Astrocyte (in vitro differentiated cells and primary cell): ENCODE results near the gene FLT3. TPM values are rescaled to one million over a fixed set of nuclear protein-coding genes. Genes with fewer than 3 reads are reported as not detected.

Source experiments
- DNase-seq: peaks from one replicate; pipeline ENCODE4 v3.0.0-alpha.2; 2010; ENCODE audit warnings: low read depth
- FAIRE-seq: peaks from 2 replicates; lab custom pipeline; 2011; peaks lifted over from hg19 to GRCh38; lab: Jason Lieb, UNC
- H2AFZ ChIP-seq: 2 replicates; pipeline ENCODE4 v1.6.0; 2012; ENCODE audit warnings: low read depth, low read length, inconsistent platforms
- H3K27ac ChIP-seq: 2 replicates; pipeline ENCODE4 v1.5.1; 2011; ENCODE audit warnings: low read depth, low read length, inconsistent platforms
- H3K27me3 ChIP-seq: 2 replicates; pipeline ENCODE4 v1.6.0; 2011; ENCODE audit warnings: low read length, inconsistent platforms; ENCODE audit not compliant: insufficient read depth
- H3K36me3 ChIP-seq: 2 replicates; pipeline ENCODE4 v1.5.1; 2011; ENCODE audit warnings: low read length, inconsistent platforms; ENCODE audit not compliant: insufficient read depth
- H3K4me1 ChIP-seq: 2 replicates; pipeline ENCODE4 v1.5.1; 2011; ENCODE audit warnings: low read length, inconsistent platforms; ENCODE audit not compliant: insufficient read depth
- H3K4me2 ChIP-seq: 2 replicates; pipeline ENCODE4 v1.6.0; 2012; ENCODE audit warnings: low read length, inconsistent platforms
- H3K4me3 ChIP-seq: 2 replicates; pipeline ENCODE4 v1.5.1; 2011; ENCODE audit warnings: low read depth, mild to moderate bottlenecking, low read length, inconsistent platforms; ENCODE audit not compliant: insufficient read depth
- H3K79me2 ChIP-seq: 2 replicates; pipeline ENCODE4 v1.6.0; 2012; ENCODE audit warnings: mild to moderate bottlenecking, low read length, inconsistent platforms; ENCODE audit not compliant: insufficient read depth
- H3K9ac ChIP-seq: 2 replicates; pipeline ENCODE4 v1.6.0; 2012; ENCODE audit warnings: mild to moderate bottlenecking, low read length, inconsistent platforms
- H3K9me3 ChIP-seq: 2 replicates; pipeline ENCODE4 v1.5.1; 2012; ENCODE audit warnings: low read depth, mild to moderate bottlenecking, low read length, inconsistent platforms; ENCODE audit not compliant: insufficient read depth
- H4K20me1 ChIP-seq: 2 replicates; pipeline ENCODE4 v1.6.0; 2012; ENCODE audit warnings: low read length, inconsistent platforms; ENCODE audit not compliant: insufficient read depth
- H3K27ac Mint-ChIP-seq: one replicate; pipeline ENCODE4 v1.8.0; 2021; ENCODE audit warnings: mild to moderate bottlenecking, mixed read lengths; ENCODE audit not compliant: unreplicated experiment
- H3K27me3 Mint-ChIP-seq: one replicate; pipeline ENCODE4 v1.8.0; 2021; ENCODE audit warnings: low read depth, mixed read lengths; ENCODE audit not compliant: unreplicated experiment
- H3K36me3 Mint-ChIP-seq: one replicate; pipeline ENCODE4 v1.8.0; 2021; ENCODE audit warnings: low read depth, mixed read lengths; ENCODE audit not compliant: unreplicated experiment
- H3K4me1 Mint-ChIP-seq: one replicate; pipeline ENCODE4 v1.8.0; 2021; ENCODE audit warnings: low read depth, mixed read lengths; ENCODE audit not compliant: unreplicated experiment
- H3K4me3 Mint-ChIP-seq: one replicate; pipeline ENCODE4 v1.8.0; 2021; ENCODE audit warnings: mild to moderate bottlenecking, moderate library complexity, mixed read lengths; ENCODE audit not compliant: unreplicated experiment
- H3K9me3 Mint-ChIP-seq: one replicate; pipeline ENCODE4 v1.8.0; 2021; ENCODE audit warnings: mild to moderate bottlenecking, mixed read lengths; ENCODE audit not compliant: unreplicated experiment
- EZH2 ChIP-seq: IDR thresholded peaks from 2 replicates; pipeline ENCODE4 v1.6.1; 2012; ENCODE audit warnings: mild to moderate bottlenecking, low read length, inconsistent platforms; ENCODE audit not compliant: insufficient read depth
- total RNA-seq: library from RNA; stranded (reverse); gene quantifications from 2 replicates; pipeline ENCODE4 v1.2.1, GENCODE V29; 2021
- TF ChIP-seq, protein P1 (sequence below): IDR thresholded peaks from 2 replicates; pipeline ENCODE4 v1.5.1; 2011; ENCODE audit warnings: low read depth, mild to moderate bottlenecking, inconsistent platforms, low read length, moderate library complexity; ENCODE audit not compliant: insufficient read depth

The FLT3 gene
- total RNA-seq, 1 donor from 2014 or later: not detected

DNA sequence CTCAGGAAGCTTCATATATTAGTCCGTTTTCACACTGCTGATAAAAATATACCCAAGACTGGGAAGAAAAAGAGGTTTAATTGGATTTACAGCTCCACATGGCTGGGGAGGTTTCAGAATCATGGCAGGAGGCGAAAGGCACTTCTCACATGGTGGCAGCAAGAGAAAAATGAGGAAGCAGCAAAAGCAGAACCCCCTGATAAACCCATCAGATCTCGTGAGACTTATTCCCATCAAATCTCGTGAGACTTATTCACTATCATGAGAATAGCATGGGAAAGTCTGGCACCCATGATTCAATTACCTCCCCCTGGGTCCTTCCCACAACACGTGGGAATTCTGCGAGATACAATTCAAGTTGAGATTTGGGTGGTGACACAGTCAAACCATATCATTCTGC, 23.1 kb downstream of the FLT3 start:
- no peak overlapping the region for H3K4me3 ChIP-seq
- no peaks in the 10 kb centered on the region for H3K79me2 ChIP-seq
- no peaks in the 10 kb centered on the region for H3K9me3 ChIP-seq
- Mint-ChIP-seq H3K27ac (no peak overlapping the region), H3K36me3 (no peaks in the 10 kb centered on the region), H3K27me3 (peaks cover 12% of the 10 kb centered on the region), H3K9me3 (no peaks in the 10 kb centered on the region), H3K4me1 (no peaks in the 10 kb centered on the region), H3K4me3 (no peak overlapping the region)
- no peaks in the 10 kb centered on the region for H4K20me1 ChIP-seq
- no peak overlapping the region for H3K4me2 ChIP-seq
- TF ChIP-seq, protein P1, sequence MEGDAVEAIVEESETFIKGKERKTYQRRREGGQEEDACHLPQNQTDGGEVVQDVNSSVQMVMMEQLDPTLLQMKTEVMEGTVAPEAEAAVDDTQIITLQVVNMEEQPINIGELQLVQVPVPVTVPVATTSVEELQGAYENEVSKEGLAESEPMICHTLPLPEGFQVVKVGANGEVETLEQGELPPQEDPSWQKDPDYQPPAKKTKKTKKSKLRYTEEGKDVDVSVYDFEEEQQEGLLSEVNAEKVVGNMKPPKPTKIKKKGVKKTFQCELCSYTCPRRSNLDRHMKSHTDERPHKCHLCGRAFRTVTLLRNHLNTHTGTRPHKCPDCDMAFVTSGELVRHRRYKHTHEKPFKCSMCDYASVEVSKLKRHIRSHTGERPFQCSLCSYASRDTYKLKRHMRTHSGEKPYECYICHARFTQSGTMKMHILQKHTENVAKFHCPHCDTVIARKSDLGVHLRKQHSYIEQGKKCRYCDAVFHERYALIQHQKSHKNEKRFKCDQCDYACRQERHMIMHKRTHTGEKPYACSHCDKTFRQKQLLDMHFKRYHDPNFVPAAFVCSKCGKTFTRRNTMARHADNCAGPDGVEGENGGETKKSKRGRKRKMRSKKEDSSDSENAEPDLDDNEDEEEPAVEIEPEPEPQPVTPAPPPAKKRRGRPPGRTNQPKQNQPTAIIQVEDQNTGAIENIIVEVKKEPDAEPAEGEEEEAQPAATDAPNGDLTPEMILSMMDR: no peak
- no peak for TF ChIP-seq EZH2
- no peaks in the 10 kb centered on the region for H3K27me3 ChIP-seq
- H3K36me3 ChIP-seq: no peaks in the 10 kb centered on the region
- DNase-seq (no peak), FAIRE-seq (no peak)
- no peak overlapping the region for H3K27ac ChIP-seq
- H2AFZ ChIP-seq: no peak overlapping the region
- H3K4me1 ChIP-seq: no peaks in the 10 kb centered on the region
- H3K9ac ChIP-seq: no peak overlapping the region

DNA sequence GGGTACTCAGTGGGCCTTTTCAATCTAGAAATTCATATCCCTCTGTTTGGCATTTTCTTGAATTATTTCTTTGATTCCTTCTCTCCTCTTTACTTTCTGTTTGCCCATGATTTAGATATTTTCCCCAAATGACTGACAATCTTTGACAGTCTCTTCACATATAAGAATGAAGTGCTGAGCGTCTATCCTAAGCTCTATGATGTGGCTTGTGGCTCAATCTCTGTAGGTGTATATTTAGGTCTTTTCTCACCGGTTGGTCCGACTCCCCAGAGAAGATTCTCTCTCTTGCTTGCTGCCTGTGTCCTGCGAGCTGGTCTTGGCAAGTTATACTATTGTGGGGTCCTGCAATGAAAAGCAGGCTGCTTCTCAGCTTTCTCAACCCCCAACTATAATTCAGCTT, 29.0 kb downstream of the FLT3 start:
- Mint-ChIP-seq H3K4me1 (no peaks in the 10 kb centered on the region), H3K4me3 (no peak overlapping the region), H3K36me3 (no peaks in the 10 kb centered on the region), H3K9me3 (no peaks in the 10 kb centered on the region), H3K27ac (no peak overlapping the region), H3K27me3 (no peaks in the 10 kb centered on the region)
- no peak for FAIRE-seq
- Histone ChIP-seq H3K4me1 (no peaks in the 10 kb centered on the region), H3K9ac (no peak overlapping the region), H4K20me1 (no peaks in the 10 kb centered on the region), H2AFZ (no peak overlapping the region), H3K79me2 (no peaks in the 10 kb centered on the region), H3K27ac (no peak overlapping the region), H3K36me3 (no peaks in the 10 kb centered on the region), H3K4me3 (no peak overlapping the region), H3K4me2 (no peak overlapping the region), H3K9me3 (no peaks in the 10 kb centered on the region), H3K27me3 (peaks cover 3% of the 10 kb centered on the region)
- TF ChIP-seq, protein P1: no peak
- TF ChIP-seq EZH2: no peak
- DNase-seq: no peak

DNA sequence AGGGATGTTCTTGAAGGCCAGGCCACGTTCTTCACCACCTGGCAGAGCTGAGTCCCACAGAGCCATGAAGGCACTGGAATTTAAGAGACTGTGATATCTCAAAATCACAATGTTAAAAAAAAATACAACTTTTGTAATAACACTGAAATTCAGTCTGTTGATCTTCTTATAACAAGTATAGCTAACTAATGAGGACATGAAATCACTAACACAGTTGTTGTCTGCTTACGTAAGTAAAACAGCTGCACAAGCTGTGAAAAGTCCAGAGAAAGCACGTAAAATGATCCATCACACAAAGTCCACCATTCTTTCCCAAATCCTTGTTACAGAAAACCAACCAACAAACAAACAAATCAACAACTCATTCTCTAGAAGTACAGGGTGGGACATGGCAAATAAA, 32.9 kb downstream of the FLT3 start:
- FAIRE-seq: no peak
- Mint-ChIP-seq H3K36me3 (no peaks in the 10 kb centered on the region), H3K4me3 (no peak overlapping the region), H3K27me3 (no peaks in the 10 kb centered on the region), H3K9me3 (peaks cover 3% of the 10 kb centered on the region), H3K4me1 (no peaks in the 10 kb centered on the region), H3K27ac (no peak overlapping the region)
- DNase-seq: no peak
- H3K9ac ChIP-seq: no peak overlapping the region
- H3K4me2 ChIP-seq: no peak overlapping the region
- H4K20me1 ChIP-seq: no peaks in the 10 kb centered on the region
- no peaks in the 10 kb centered on the region for H3K79me2 ChIP-seq
- H3K36me3 ChIP-seq: no peaks in the 10 kb centered on the region
- no peak overlapping the region for H2AFZ ChIP-seq
- H3K4me1 ChIP-seq: no peaks in the 10 kb centered on the region
- H3K27me3 ChIP-seq: peaks cover 3% of the 10 kb centered on the region
- no peak overlapping the region for H3K27ac ChIP-seq
- TF ChIP-seq EZH2: no peak
- TF ChIP-seq, protein P1: no peak
- H3K4me3 ChIP-seq: no peak overlapping the region
- H3K9me3 ChIP-seq: no peaks in the 10 kb centered on the region
